Testis (tissue), 3 donors: ENCODE measurements around the gene BARX1. TPM values are rescaled to one million over a fixed set of nuclear protein-coding genes. Genes with fewer than 3 reads are reported as not detected.
"Not testable (repeated sequence)": the region's sequence is repeated elsewhere in the genome, so short reads cannot be mapped to it uniquely, and the experiment has no call there.

Source experiments
- DNase-seq: peaks from one replicate; pipeline ENCODE4 v3.0.0-alpha.2; 2019
- H3K27ac ChIP-seq, 2 donors: fragments of 200-600 bp; sonication (generic); one replicate each; pipeline ENCODE4 v1.5.1; 2019
- H3K27me3 ChIP-seq: fragments of 200-600 bp; sonication (generic); one replicate; pipeline ENCODE4 v1.5.1; 2019
- H3K36me3 ChIP-seq: fragments of 200-600 bp; sonication (generic); one replicate; pipeline ENCODE4 v1.5.1; 2017; ENCODE audit warnings: low read depth; ENCODE audit errors: missing control alignments
- H3K4me1 ChIP-seq: fragments of 200-600 bp; sonication (generic); one replicate; pipeline ENCODE4 v1.5.1; 2019
- H3K4me3 ChIP-seq, 2 donors: fragments of 200-600 bp; sonication (generic); one replicate each; pipeline ENCODE4 v1.5.1; 2017 to 2019
- H3K9me3 ChIP-seq: fragments of 200-600 bp; sonication (generic); one replicate; pipeline ENCODE4 v1.5.1; 2017
- POLR2A ChIP-seq: fragments of 450-650 bp; IDR thresholded peaks from one replicate; pipeline ENCODE4 v1.6.1; 2017; ENCODE audit warnings: antibody characterized with exemption, mild to moderate bottlenecking, moderate library complexity
- WGBS, 2 donors: methylation state at CpG; one replicate each; pipeline ENCODE4 v1.1.5; 2018; 5-methylcytosine and 5-hydroxymethylcytosine counted together
- intact Hi-C: fragments of 100-400 bp; cut with DNase I; formaldehyde crosslinking; loops from one replicate; pipeline ENCODE4 v1.15.1; 2023; ENCODE audit warnings: low total_unique reads
- polyA plus RNA-seq: library from polyadenylated mRNA; stranded (reverse); fragments of 350-450 nt; fragmentation: Illumina TruSeq; extraction: RNeasy Lipid Tissue Mini Kit (QIAGEN cat#74804); gene quantifications from one replicate; pipeline ENCODE4 v1.2.3, GENCODE V29; 2014; ENCODE audit warnings: low read depth, low replicate concordance; ENCODE audit not compliant: insufficient read depth
- total RNA-seq, 2 donors: library from RNA; depleted of rRNA; stranded (reverse); fragments of >200 nt; gene quantifications; one replicate each; pipeline ENCODE4 v1.2.3, GENCODE V29; 2016
- TF ChIP-seq, protein P1 (sequence below), 3 experiments: fragments of 450-650 bp in 2 of 3; fragments of 200-600 bp in 1 of 3; sonication (generic) in 1 of 3; IDR thresholded peaks; one replicate each; pipeline ENCODE4 v1.5.1; 2016 to 2019; ENCODE audit warnings: antibody characterized with exemption in 3 of 3, mild to moderate bottlenecking in 2 of 3, moderate library complexity in 1 of 3

The BARX1 gene
- total and polyA plus RNA-seq, 3 donors from 2014 or later, result 3.7 to 8.6 (median 3.7) TPM

DNA sequence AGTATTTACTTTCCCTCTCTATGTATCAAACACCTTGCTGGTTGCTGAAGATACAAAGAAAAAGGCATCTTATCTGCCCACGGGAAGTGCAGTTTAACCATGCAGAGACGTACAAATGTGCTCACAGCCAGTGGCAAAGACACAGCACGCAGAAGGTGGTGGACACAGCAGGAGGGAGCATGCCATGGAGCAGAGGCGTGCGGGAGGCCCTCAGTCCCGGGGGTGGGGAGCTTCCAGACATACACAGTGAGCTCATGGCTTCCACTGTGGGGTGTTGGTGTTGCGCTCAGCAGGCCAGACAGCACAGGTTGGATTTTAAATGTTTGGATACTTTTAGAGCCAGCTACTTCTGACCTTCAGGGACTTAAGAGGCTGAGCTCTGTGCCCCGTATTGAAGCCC is 8.8 kb upstream of the BARX1 start:
- H3K36me3 ChIP-seq, result no peaks in the 10 kb centered on the region
- 61 to 70% methylated on average over 8 of the region's 8 CpGs for WGBS, 2 donors
- DNase-seq, result no peak
- H3K9me3 ChIP-seq, result no peaks in the 10 kb centered on the region
- peaks cover 14% of the 10 kb centered on the region for H3K4me1 ChIP-seq
- H3K27ac ChIP-seq, result no peak overlapping the region
- intact Hi-C loops, result loop anchor here (5.0 kb wide), 1 partner anchor 282 kb away; no protein-coding TSS in a partner anchor
- H3K27me3 ChIP-seq, result peaks cover 4% of the 10 kb centered on the region
- no peak overlapping the region for H3K4me3 ChIP-seq
- TF ChIP-seq, protein P1, sequence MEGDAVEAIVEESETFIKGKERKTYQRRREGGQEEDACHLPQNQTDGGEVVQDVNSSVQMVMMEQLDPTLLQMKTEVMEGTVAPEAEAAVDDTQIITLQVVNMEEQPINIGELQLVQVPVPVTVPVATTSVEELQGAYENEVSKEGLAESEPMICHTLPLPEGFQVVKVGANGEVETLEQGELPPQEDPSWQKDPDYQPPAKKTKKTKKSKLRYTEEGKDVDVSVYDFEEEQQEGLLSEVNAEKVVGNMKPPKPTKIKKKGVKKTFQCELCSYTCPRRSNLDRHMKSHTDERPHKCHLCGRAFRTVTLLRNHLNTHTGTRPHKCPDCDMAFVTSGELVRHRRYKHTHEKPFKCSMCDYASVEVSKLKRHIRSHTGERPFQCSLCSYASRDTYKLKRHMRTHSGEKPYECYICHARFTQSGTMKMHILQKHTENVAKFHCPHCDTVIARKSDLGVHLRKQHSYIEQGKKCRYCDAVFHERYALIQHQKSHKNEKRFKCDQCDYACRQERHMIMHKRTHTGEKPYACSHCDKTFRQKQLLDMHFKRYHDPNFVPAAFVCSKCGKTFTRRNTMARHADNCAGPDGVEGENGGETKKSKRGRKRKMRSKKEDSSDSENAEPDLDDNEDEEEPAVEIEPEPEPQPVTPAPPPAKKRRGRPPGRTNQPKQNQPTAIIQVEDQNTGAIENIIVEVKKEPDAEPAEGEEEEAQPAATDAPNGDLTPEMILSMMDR (IDR thresholded peaks at IDR 0.05), result no peak
- TF ChIP-seq POLR2A, result no peak

DNA sequence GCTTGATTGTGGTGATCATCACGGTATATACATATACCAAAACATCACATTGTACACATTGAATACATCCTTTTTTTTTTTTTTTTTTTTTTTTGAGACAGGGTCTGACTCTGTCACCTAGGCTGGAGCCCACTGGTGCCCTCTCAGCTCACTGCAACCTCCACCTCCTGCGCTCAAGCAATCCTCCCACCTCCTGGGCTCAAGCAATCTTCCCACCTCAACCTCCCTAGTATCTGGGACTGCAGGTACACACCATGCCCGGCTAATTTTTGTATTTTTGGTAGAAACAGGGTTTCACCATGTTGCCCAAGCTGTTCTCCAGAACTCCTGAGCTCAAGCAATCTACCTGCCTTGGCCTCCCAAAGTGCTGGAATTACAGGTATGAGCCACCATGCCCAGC is 8.3 kb upstream of the BARX1 start:
- 51 to 66% methylated on average over 3 of the region's 3 CpGs for WGBS, 2 donors
- H3K4me1 ChIP-seq, result peaks cover 18% of the 10 kb centered on the region
- not testable (repeated sequence) for H3K27ac ChIP-seq, H3K36me3 ChIP-seq, H3K4me3 ChIP-seq, H3K9me3 ChIP-seq, DNase-seq, H3K27me3 ChIP-seq
- intact Hi-C loops, result loop anchor here (5.0 kb wide), 1 partner anchor 281 kb away; no protein-coding TSS in a partner anchor

DNA sequence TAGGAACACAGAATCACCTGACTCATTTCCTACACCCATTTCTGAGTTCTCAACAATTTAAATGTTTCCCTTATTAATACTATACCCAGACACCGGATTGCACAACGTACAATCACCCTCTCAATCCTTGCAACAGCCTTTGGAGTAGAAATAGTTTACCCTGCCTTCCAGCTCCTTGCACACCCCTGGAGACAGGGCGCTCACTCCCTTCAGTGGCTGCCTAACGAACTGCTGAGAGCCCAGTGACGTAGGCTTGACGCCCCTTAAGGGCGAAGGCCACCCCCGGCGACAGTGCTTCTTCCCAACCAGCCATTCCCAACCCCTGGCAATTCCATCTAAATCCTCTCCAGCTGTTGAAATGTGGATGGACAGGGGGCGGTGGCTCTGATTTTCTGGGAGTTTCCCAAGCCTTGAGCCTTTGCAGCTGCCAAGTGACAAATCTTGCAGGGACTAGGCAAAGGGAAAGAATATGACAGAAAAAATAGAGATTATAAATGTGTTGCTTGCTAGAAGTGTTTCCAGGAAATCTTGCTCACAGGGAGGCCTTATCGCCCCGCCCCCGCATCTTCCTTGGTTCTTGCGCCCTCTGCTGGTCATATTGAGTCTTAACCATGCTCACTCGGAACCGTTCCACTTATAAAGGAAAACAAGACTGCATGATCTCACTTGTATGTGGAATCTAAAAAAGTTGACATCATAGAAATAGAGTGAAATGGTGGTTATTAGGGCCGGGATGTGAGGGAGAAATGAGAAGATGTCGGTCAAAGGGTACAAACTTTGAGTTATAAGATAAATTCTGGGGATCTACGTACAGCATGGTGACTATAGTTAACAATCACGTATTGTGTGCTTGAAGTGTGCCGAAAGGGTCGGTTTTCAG is 7.6 kb upstream of the BARX1 start:
- 25% methylated on average over 22 of the region's 22 CpGs for WGBS, 2 donors
- H3K9me3 ChIP-seq, result no peaks in the 10 kb centered on the region
- TF ChIP-seq, protein P1 (IDR thresholded peaks at IDR 0.05), result peak; percentile 81 to 87 (median 84)
- TF ChIP-seq POLR2A, result no peak
- intact Hi-C loops, result loop anchor here (5.0 kb wide), 1 partner anchor 280 kb away; no protein-coding TSS in a partner anchor
- H3K27ac ChIP-seq, result no peak overlapping the region
- H3K36me3 ChIP-seq, result no peaks in the 10 kb centered on the region
- H3K27me3 ChIP-seq, result peaks cover 4% of the 10 kb centered on the region
- no peak overlapping the region for H3K4me3 ChIP-seq
- peak; percentile 92 for DNase-seq
- H3K4me1 ChIP-seq, result peaks cover 18% of the 10 kb centered on the region

DNA sequence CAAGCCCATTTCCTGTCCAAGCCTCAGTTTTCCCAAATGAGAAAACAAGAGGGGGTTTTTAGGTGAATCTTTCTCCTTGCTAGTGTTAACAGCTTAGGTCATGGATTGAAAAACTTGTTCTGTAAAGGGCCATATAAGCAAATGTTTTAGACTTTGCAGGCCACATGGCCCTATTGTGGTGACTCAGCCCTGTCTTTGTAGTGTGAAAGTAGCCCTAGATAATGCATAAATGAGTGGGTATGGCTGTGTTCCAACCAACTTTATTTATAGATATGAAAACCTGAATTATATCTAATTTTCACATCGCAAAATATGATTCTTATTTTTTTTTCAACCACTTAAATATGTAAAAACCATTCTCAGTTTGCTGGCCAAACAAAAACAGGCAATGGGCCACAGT is 6.9 kb upstream of the BARX1 start:
- H3K27ac ChIP-seq, result no peak overlapping the region
- TF ChIP-seq, protein P1 (IDR thresholded peaks at IDR 0.05), result no peak
- no peak for TF ChIP-seq POLR2A
- no peaks in the 10 kb centered on the region for H3K36me3 ChIP-seq
- H3K4me1 ChIP-seq, result peaks cover 18% of the 10 kb centered on the region
- no peak for DNase-seq
- peaks cover 4% of the 10 kb centered on the region for H3K27me3 ChIP-seq
- H3K9me3 ChIP-seq, result no peaks in the 10 kb centered on the region
- intact Hi-C loops, result loop anchor here (5.0 kb wide), 1 partner anchor 280 kb away; no protein-coding TSS in a partner anchor
- 74 to 79% methylated on average over 1 of the region's 1 CpG for WGBS, 2 donors
- no peak overlapping the region for H3K4me3 ChIP-seq

DNA sequence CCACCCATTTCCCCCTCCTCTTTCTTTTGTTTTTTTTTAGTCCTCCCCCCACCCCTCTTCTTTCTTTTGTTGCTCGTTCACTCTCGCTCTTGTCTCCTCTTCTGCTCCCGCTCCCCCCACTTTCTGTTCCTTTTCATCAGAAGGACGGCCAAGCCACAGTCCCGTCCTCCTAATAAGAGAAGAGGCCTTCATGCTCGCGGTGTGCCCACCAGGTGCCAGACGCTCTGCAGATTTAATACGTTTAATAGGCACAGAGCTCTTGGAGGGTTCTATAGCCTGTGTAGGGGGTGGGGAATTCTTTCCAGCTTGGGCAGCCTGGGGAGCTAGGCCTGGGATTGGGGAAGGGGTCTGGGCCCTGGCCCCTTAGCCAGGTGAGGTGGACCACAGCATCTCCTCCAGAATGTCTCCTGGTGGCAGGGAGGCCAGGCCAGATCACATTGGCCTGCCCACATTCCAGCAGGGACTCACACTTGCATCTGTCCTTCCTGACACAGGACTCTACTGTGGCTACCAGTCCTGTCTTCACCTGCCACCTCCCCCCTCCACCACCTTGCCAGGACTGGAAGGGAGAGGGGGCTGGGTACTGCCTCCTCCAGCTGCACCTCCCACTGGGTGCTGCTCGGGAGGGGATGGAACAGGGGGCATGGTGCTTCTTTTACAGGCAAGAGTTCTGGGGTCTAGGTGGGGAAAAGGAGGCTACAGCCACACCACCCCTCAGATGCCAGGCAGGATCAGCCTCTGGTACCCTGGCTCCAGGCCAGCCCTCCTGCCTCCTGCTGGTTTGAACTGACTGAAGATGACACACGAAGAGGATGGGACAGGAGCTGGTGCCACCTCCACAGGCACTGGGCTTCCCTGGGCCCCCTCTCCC is 6.1 kb upstream of the BARX1 start:
- TF ChIP-seq, protein P1 (IDR thresholded peaks at IDR 0.05), result no peak
- no peak for TF ChIP-seq POLR2A
- Histone ChIP-seq H3K4me1 (peaks cover 18% of the 10 kb centered on the region), H3K27me3 (peaks cover 4% of the 10 kb centered on the region), H3K27ac (no peak overlapping the region), H3K9me3 (no peaks in the 10 kb centered on the region), H3K4me3 (no peak overlapping the region), H3K36me3 (no peaks in the 10 kb centered on the region)
- intact Hi-C loops, result loop anchor here (5.0 kb wide), 1 partner anchor 279 kb away; no protein-coding TSS in a partner anchor
- 44 to 56% methylated on average over 11 of the region's 11 CpGs for WGBS, 2 donors
- no peak for DNase-seq
